HTR-8/SVneo (cell line): Measurements from ENCODE around the gene ALG8.
"Not testable (repeated sequence)": the region's sequence is repeated elsewhere in the genome, so short reads cannot be mapped to it uniquely, and the experiment has no call there.

ENCODE experiments used
- DNase-seq: peaks from one replicate; pipeline ENCODE4 v3.0.0; 2011; ENCODE audit warnings: low spot score, mixed read lengths; ENCODE audit not compliant: insufficient read length
- FAIRE-seq: peaks from 2 replicates; lab custom pipeline; 2011; peaks lifted over from hg19 to GRCh38; lab: Jason Lieb, UNC

The ALG8 gene

GRCh38 chr11:78139422-78140391 lies at the start of gene ALG8:
ALG8 (minus strand) TSS chr11:78139626; CDS start chr11:78139588, 38 bp downstream.
- DNase-seq = peak; percentile 100
- peak; percentile 87 for FAIRE-seq

- peak; percentile 98 for DNase-seq
- peak; percentile 94 for FAIRE-seq
Measured at GRCh38 chr11:78188286-78189173, 49.1 kb upstream of the ALG8 start, which contains the start of the genes KCTD21 and USP35. KCTD21 (minus strand) TSS chr11:78188626; CDS start chr11:78174554, 14,072 bp downstream. USP35 (plus strand) TSS chr11:78188919; CDS start chr11:78196246, 7,327 bp downstream.

GRCh38 chr11:78187366-78188285 lies 48.2 kb upstream of the ALG8 start:
- FAIRE-seq = peak; percentile 9
- DNase-seq = peak; percentile 65

DNA sequence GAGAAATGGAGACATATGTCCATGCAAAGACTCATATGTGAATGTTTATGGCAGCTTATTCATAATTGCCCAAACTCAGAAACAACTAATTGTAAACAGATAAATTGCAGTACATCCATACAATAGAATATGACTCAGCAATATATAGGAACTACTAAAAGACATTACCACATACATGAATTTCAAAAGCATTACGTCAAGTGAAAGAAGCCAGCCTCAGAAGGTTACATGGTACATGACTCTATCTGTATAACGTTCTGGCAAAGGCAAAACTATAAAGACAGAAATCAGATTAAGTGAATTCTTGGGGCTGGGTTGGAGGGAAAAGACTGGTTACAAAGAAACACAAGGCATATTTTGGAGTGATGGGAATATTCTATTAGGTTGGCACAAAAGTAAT lies 41.8 kb upstream of the ALG8 start:
- DNase-seq = no peak
- FAIRE-seq = no peak

DNA sequence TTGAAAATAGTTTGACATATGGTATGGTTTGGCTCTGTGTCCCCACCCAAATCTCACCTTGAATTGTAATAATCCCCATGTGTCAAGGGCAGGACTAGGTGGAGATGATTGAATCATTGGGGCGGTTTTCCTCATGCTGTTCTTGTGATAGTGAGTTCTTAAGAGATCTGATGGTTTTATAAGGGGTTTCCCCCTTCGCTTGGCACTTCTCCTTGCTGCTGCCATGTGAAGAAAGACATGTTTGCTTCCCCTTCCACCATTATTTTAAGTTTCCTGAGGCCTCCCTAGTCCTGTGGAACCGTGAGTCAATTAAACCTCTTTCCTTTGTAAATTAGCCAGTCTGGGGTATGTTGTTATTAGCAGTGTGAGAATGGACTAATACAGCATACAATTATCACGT lies 41.3 kb upstream of the ALG8 start:
- FAIRE-seq (no peak), DNase-seq (no peak)

GRCh38 chr11:78179459-78180071 lies 40.1 kb upstream of the ALG8 start:
- DNase-seq = no peak
- FAIRE-seq = no peak

DNA sequence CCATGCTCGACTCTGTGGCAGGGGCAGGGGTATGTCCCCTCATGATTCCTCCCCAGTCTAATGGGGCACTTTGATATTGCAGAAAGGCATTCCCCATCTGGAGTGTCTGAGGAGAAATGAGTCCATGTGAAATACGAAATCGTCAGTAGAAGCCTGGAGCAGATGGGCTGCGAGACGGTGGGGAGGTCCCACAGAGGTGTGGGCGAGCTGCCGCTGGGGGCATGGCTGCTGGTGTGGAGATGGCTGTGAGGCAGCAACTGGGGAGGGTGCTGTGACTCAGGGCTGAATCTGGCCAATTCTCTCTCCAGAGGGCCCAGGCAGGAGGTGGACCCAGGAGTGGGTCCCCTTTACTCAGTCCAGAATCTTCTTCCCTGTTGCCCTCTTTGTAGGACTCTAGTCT lies 37.8 kb upstream of the ALG8 start:
- DNase-seq (no peak), FAIRE-seq (no peak)

DNA sequence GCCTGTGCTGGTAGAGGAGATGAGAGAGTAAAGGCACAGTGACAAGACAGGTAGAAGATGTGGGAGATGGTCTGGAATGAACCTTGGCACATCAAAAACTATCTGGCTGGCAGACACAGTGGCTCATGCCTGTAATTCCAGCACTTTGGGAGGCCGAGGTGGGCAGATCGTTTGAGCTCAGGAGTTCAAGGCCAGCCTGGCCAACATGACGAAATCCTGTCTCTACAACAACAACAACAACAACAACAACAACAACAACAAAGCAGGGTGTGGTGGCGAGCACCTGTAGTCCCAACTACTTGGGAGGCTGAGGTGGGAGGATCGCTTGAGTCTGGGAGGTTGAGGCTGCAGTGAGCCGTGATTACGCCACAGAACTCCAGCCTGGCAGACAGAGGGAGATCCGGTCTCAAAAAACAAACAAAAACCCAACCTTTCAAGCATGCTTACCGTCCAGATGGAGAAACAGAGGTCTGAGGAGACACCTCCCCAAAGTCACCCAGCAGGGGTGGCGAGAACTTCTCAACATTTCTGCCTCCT lies 37.2 kb upstream of the ALG8 start:
- FAIRE-seq (no peak), DNase-seq (no peak)

- FAIRE-seq, DNase-seq: not testable (repeated sequence)
Measured at GRCh38 chr11:78175862-78176261, 36.4 kb upstream of the ALG8 start.

- no peak for FAIRE-seq
Measured at GRCh38 chr11:78171951-78172350, 32.5 kb upstream of the ALG8 start.

GRCh38 chr11:78170874-78171549 lies 31.6 kb upstream of the ALG8 start:
- DNase-seq (no peak), FAIRE-seq (no peak)

More at GRCh38 chr11:78171951-78172350, 32.5 kb upstream of the ALG8 start:
- no peak for DNase-seq

DNA sequence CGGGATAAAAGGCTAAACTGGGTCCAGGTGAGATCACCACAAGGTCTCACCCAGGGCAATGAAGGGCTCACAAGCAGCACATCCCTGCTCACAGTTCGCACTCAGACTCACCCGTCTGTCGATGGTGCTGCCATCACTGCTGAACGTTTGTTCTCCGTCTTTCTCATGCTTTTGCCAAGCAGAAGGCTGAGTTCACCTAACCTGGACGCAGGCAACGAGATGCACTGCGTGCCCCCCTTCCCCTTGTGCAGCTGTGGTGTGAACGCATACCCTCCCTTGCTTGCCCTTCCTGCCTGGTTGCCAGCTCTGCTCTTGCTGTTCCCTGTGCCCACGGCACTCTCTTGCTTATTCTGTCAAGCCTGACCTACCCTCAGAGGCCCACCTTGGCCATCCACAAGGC lies 31.0 kb upstream of the ALG8 start:
- FAIRE-seq = no peak

GRCh38 chr11:78168539-78169477 lies 29.4 kb upstream of the ALG8 start:
- FAIRE-seq (no peak), DNase-seq (no peak)

More for the DNA sequence above, 31.0 kb upstream of the ALG8 start:
- no peak for DNase-seq

DNA sequence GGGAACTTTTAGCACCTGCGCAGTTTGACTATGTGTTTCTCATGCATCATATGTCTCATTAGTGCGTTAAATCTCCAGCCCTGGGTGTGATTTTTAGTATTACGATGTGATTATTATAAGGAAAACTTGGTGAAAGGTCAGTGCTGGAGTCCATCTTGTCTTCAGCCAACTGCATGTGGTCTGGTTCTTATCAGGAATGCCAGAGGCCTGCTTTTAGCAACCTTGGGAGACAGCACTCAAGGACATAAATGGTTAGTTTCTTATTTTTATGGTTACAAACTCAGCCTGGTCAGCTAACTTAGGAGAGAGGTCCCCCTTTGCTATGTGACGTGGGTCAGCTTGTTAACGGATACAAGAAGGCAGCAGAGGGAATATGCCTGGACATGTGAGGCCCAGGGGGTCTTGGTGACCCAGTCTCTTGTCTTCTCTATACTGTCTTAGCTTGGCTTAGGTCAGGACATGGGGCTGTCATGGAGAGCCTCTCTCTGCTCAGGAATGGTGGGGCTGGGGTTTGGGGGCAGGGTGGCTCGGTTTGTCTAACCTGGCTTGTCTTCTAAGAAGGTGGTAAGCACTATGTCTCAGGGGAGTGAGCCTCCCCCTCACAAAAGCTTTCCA lies 27.5 kb upstream of the ALG8 start:
- DNase-seq (no peak), FAIRE-seq (no peak)

DNA sequence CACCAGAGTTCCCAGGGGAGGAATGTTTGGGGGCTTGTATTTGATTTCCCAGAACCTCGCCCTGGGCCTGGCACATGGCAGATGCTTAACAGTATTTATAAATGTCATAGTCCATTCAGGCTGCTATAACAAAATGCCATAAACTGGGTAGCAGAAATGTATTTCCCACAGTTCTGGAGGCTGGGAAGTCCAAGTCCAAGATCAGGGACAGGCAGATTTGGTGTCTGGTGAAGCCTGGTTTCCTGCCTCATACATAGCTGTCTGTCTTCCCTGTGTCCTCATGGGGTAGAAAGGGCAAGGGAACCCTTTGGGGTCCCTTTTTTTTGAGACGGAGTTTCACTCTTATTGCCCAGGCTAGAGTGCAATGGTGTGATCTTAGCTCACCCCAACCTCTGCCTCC lies 25.0 kb upstream of the ALG8 start:
- DNase-seq (no peak), FAIRE-seq (no peak)

- DNase-seq (no peak), FAIRE-seq (no peak)
Measured at GRCh38 chr11:78163828-78164227, 24.4 kb upstream of the ALG8 start.

- no peak for DNase-seq
- FAIRE-seq = no peak
Measured at GRCh38 chr11:78161962-78162371, 22.5 kb upstream of the ALG8 start.
